Stimulated activated CD4-positive, alpha-beta T cell treated with anti-CD3 and anti-CD28 coated beads, Interleukin-12 subunit alpha, Interleukin-12 subunit beta, amount 100 ng/mL, for 24 hours (primary cell): ENCODE measurements around the gene TSPAN14.
"Not testable (repeated sequence)": the region's sequence is repeated elsewhere in the genome, so short reads cannot be mapped to it uniquely, and the experiment has no call there.

Source experiments
- DNase-seq, 2 experiments: peaks; one replicate each; pipeline ENCODE4 v3.0.0-alpha.2; 2020; ENCODE audit warnings: low read depth in 2 of 2

TSPAN14 gene

DNA sequence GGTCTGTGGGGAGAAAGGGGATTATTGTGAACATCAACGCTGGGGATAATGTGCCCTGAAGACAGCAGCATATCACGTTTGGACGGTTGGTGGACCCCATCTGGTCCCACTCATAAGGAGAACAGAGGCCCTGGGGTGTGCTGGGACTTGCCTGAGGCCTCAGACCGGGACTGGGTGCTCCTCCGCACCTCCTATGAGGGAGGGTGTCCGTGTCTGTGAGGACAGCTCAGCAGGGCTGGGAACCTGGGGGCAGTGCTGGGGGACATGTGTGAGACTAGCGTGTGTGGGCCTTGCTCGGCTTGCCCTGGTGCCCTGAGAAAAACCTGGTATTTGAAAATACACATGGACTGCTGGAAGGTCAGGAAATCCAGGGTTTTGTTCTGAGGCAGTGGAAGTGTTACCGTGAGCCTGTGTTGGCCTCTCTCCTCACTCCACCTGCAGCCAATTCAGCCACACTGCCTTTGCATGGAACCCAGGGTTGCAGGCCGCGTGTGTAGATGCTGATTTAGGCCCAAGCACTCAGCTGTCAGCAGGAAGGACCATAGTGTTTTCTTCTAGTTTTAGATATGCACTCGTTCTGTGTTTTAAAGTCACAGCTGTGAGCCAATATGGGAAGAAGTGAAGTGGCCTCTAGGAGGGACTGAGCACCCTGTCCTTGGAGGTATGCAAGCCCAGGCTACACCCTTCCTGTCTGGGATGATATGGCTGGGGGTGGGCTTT lies 70.2 kb downstream of the TSPAN14 start:
- no peak for DNase-seq

GRCh38 chr10:80526218-80526617 lies 72.1 kb downstream of the TSPAN14 start:
- no peak for DNase-seq

DNA sequence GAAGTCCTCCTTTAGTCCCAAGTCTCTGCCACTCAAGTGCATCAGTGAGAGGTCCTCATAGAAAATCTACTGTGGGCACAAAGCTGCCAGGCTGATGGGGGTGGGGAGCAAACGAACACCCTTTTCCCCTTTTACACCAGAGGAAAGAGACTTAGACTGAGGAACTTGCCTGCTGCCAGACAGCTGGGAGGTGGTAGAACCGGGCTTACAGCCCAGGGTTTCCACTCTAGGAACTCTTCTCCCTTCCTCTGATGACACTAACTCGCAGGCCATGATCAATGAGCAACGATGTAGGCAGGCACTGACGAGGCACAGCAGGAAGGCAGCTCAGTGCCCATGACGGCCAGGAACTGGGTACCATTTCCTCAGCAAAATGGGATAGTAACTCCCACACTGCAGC lies 72.6 kb downstream of the TSPAN14 start:
- DNase-seq = no peak

- no peak for DNase-seq
Measured at GRCh38 chr10:80528185-80528700, 74.1 kb downstream of the TSPAN14 start.

DNA sequence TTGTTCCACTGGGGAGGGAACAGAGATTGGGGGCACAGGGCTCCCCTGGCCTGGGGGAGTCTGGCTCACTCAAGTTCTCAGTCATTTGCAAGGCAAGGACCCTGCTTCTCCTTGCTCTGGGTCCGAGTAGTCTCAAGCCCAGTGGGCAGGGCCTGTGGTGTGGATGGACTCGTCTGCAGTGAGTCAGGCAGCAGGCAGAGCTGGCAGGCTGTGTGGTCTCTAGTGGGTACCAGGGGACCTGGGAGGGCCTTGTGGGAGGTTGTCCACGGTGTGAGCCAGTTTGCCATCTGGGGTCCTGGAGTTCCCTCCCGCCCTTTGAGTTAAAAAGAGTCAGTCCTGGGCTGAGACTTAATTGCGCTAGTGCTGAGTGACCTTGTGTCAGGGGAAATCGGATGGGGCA lies 74.8 kb downstream of the TSPAN14 start:
- no peak for DNase-seq

DNA sequence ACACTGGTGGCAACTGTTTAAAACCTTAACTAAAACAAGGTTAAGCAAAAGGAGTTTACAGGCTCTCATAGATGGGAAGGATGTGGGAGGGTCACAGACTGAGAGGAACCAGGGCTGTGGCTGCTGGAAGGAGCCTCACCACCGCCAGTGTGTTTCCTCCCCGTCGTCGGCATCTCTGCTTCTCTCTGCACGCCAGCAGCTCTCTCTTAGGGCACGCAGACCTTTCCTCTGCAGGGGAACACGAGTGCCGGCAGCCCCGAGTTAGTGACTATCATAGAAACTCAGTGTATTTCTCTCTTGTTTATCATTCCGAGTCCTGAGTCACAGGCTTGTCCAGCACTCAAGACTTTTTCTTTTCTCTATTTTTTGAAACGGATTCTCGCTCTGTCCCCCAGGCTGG lies 75.5 kb downstream of the TSPAN14 start:
- DNase-seq = no peak

DNA sequence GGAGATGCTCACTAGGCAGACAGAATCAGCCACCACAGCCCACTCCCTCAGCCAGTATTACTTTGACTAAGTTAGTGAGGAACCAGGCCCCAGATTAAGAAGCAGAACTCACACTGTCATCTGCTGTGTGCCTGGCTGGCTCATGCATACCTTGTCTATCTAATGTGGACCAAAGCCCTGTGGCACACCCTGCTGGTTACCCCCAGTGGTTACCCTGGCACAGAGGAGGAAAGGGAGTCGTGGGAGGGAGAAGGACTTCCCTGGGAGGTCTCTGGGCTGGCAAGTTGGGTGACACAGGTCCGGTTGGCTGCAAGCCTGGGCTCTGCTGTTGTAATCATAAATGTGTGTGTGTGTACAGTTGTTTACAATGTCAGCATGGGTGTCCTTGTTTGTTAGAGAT lies 76.1 kb downstream of the TSPAN14 start:
- DNase-seq = peak in 1 of 2 experiments; percentile 29

DNA sequence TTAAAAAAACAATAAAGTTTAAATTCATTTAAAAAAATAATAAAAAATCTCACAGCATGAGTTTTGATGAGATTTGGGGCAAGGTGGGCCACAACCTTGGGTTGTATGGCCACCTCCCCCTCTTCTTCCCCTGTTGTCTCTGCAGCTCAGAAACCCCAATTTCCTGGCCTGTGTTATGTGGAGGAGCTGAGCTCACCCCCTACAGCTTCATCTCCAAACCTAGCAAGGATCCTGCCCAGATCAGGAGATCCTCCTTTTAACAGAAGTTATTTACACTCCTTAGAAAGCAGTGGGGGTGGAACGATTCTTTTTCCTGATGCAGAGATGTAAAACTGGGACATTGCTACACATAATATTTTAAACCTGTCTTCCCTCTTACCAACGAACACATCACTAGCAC lies 76.7 kb downstream of the TSPAN14 start:
- DNase-seq = no peak

DNA sequence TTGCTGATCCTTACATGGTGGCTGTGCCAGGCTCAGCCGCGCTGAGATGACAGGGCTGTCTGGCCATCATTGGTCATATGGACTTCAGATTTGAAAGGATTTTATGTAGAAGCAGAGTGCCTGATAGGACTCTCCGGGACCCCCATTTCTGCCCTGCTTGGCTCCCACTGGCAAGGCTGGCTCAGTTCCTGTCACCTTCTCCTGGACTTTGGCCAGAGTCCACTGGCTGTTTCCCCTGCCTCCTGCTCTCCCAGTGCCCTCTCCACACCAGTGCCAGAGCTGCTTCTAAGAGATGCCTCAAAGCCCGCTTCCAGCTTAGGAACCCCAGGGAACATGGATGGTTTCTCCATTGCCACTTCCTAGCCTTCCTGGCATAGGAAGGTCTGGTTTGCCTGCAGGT lies 78.5 kb downstream of the TSPAN14 start:
- no peak for DNase-seq

GRCh38 chr10:80534059-80534458 lies 79.9 kb downstream of the TSPAN14 start:
- not testable (repeated sequence) for DNase-seq

GRCh38 chr10:80534646-80535045 lies 80.5 kb downstream of the TSPAN14 start:
- DNase-seq = not testable (repeated sequence)

GRCh38 chr10:80535671-80536360 lies 81.7 kb downstream of the TSPAN14 start:
- DNase-seq = peak; percentile 59 to 66

GRCh38 chr10:80536361-80536835 lies 82.3 kb downstream of the TSPAN14 start:
- DNase-seq = no peak

DNA sequence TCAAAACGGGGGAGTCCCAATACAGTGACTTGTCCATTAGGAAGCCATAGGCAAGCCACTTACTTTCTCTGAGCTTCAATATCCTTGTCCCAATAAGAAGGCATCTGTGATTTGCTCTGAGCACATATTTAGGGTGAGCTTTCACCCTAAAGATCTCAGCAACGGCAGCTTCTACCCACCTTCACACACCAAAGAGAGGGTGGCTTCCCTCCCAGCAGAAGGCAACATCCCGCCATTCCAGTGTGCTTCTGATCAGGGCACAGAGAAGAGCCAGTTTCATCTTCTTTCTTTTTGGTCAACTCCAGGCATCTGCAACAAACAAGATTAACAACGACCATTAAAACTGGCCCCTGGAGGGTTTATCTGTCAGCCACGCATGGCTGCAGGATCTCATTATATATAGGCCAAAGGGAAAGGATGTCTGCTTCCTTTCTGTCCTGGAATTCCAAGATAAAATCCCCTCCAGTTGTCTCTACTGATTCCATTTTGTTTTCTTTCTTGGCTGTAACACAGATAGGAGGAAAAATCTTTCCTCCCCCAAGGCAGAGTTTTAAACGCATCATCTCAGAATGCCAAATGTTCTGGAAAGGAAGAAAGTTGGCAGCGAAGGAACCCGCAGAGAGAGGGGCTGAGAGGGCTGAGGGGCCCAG lies 83.1 kb downstream of the TSPAN14 start:
- no peak for DNase-seq

GRCh38 chr10:80537736-80538480 lies 83.8 kb downstream of the TSPAN14 start, which contains the start of gene SH2D4B:
SH2D4B (plus strand) TSS chr10:80537902; CDS start chr10:80538332, 430 bp downstream.
- no peak for DNase-seq

GRCh38 chr10:80538481-80539185 lies 84.5 kb downstream of the TSPAN14 start:
- DNase-seq = no peak

- DNase-seq = no peak
Measured at GRCh38 chr10:80539421-80540031, 85.4 kb downstream of the TSPAN14 start.

DNA sequence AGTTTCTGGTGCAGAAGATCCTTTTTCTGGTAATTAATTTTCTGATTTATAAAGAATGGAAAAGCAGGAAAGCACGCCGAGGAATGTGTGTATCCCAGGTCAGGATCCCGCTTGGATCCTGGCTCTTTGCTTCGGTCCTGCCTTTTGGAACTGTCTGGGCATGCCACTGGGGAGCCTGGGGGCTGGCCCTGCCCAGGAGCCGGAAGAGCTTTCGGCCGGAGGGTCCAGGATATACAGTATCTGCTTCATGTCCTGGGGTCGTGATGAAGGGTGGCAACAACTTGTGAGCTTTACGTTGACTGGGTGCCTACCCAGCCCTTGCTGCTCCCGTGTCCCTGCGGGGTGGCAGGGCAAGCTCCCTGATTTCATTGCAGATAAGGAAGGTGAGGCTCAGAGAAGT lies 86.0 kb downstream of the TSPAN14 start:
- DNase-seq = no peak

- no peak for DNase-seq
Measured at GRCh38 chr10:80540618-80540980, 86.5 kb downstream of the TSPAN14 start.

DNA sequence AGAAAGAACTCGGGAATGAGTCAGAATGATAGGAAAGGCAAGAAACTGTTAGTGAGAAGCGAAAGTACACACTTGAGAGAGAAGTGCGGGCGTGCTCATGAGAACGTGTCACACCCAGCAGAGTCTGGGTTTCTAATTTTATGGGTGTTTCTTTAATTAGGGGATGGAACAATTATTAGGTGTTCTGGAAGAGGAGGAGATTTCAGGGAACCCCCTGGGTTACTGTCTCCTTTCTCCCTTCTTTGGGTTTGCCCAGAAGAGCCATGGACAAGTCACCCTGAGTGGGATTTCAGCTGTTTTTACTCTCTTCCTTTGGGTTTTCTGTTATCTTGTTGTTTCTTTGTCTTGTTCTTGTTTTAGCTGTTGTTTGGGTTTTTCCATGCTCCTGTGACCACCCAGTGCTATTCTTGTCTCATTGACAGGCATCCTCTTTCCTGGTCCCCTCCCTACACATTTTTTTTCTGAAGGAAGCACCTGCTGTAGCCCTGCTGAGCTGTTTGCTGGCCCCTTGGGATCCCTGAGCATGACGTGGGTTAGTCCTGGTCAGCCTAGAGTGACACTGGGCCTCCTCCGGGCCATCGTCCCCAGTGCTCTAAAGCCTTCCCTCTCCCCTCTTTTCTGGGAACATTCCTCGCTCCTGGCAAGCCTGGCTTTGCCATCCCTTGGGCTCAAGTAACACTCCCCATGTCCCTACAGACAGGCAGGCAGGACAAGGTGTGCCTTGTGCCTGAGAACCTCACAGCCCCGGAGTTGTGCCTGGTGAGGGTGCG lies 87.1 kb downstream of the TSPAN14 start:
- DNase-seq = no peak
